Measurements from ENCODE around the gene CTNNA3. TPM values are rescaled to one million over a fixed set of nuclear protein-coding genes. Genes with fewer than 3 reads are reported as not detected.
"Not testable (repeated sequence)": the region's sequence is repeated elsewhere in the genome, so short reads cannot be mapped to it uniquely, and the experiment has no call there.

Gene CTNNA3
- total and polyA plus RNA-seq, 2 donors (not counting 3 experiments of a cell fraction or from before 2014, with no cell fraction given) = not detected

DNA sequence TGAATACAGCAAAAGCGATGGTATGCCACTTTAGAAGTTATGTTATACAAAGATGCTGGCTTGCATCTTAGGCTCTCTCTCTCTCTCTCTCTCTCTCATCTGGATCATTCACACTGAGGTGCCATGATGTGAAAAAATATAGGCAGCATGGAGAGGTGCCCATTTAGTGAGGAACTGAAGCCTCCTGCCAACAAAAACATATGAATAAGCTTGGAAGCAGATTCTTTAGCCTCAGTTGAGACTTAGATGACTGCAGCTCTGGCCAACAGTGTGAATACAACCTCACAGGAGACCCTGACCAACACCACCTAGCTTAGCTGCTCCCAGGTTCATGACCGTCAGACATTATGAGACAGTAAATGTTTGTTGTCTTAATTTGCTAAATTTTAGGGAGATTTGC lies 1330.3 kb downstream of the CTNNA3 start:
- Histone ChIP-seq H3K27me3 (ENCODE audit: control insufficient read depth in 2 of 2, insufficient read depth in 2 of 2, low read length in 2 of 2) (no peaks in the 10 kb centered on the region), H3K9me1 (replicated peaks; ENCODE audit: control insufficient read depth, extremely low read depth, insufficient read depth, low read length) (no peaks in the 10 kb centered on the region), H3K79me2 (ENCODE audit: control insufficient read depth, insufficient read depth, low read length) (no peaks in the 10 kb centered on the region), H4K20me1 (replicated peaks; ENCODE audit: control insufficient read depth, extremely low read depth, insufficient read depth, low read length) (no peaks in the 10 kb centered on the region), H3K36me3 (ENCODE audit: control insufficient read depth in 2 of 2, extremely low read depth in 1 of 2, insufficient read depth in 2 of 2, low read length in 2 of 2) (no peaks in the 10 kb centered on the region), H3K9me3 (replicated peaks; ENCODE audit: control insufficient read depth, insufficient read depth, low read length) (no peaks in the 10 kb centered on the region), H3K27ac (ENCODE audit: insufficient read depth, low read depth, low read length) (no peak overlapping the region), H3K4me2 (ENCODE audit: insufficient read depth, low read length) (no peak overlapping the region), H3K9ac (replicated peaks; ENCODE audit: extremely low read depth, insufficient read depth, low read length) (no peak overlapping the region), H3K4me1 (ENCODE audit: control insufficient read depth, extremely low read depth, insufficient read depth, low read length) (no peaks in the 10 kb centered on the region), H2AFZ (ENCODE audit: low read depth, low read length) (no peak overlapping the region), H3K4me3 (replicated peaks in 1 of 3; ENCODE audit: insufficient read depth in 1 of 3, low read depth in 1 of 3, low read length in 3 of 3) (no peak overlapping the region)
- FAIRE-seq (no peak), DNase-seq (ENCODE audit: low read depth, low spot score) (no peak)
- dilution Hi-C loops (cut with MboI; ENCODE audit: extremely low pct_ligation_motif_present, low sequenced_read_pairs) = no loop called here
- POLR2A ChIA-PET = no interaction called here
- TF ChIP-seq, protein P1, sequence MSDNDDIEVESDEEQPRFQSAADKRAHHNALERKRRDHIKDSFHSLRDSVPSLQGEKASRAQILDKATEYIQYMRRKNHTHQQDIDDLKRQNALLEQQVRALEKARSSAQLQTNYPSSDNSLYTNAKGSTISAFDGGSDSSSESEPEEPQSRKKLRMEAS (IDR thresholded peaks at IDR 0.05; ENCODE audit: insufficient read depth, insufficient read length) = no peak
- TF ChIP-seq POLR2AphosphoS5 (IDR thresholded peaks at IDR 0.05; ENCODE audit: insufficient read depth, low read depth, low read length) = no peak
- TF ChIP-seq EZH2 (IDR thresholded peaks at IDR 0.05; ENCODE audit: borderline replicate concordance, low read depth, low read length, severe bottlenecking) = no peak
- CTCF ChIA-PET = no interaction called here
- intact Hi-C loops (cut with micrococcal nuclease) = no loop called here
- no TSS peak for BruUV-seq (replicated peaks)

DNA sequence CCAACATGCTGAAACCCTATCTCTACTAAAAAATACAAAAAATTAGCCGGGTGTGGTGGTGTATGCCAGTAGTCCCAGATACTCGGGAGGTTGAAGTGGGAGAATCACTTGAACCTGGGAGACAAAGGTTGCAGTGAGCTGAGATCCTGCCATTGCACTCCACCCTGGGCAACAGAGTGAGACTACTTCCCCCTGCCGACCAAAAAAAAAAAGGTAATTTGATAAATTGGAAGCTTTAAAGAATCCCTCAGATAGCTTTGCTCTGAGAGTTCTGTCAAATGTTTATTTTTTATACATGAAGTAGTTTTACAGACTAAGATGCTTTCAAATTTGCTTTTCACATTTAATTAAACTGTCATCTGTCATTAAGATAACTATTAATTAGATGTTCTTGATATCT lies 1333.5 kb downstream of the CTNNA3 start:
- POLR2A ChIA-PET = no interaction called here
- CTCF ChIA-PET = no interaction called here
- dilution Hi-C loops (cut with MboI; ENCODE audit: extremely low pct_ligation_motif_present, low sequenced_read_pairs) (no loop called here), intact Hi-C loops (cut with micrococcal nuclease) (no loop called here)
- no peak overlapping the region for H3K9ac ChIP-seq (replicated peaks; ENCODE audit: extremely low read depth, insufficient read depth, low read length)
- no peaks in the 10 kb centered on the region for H3K27me3 ChIP-seq (ENCODE audit: control insufficient read depth in 2 of 2, insufficient read depth in 2 of 2, low read length in 2 of 2)
- no peak overlapping the region for H3K27ac ChIP-seq (ENCODE audit: insufficient read depth, low read depth, low read length)
- no peaks in the 10 kb centered on the region for H4K20me1 ChIP-seq (replicated peaks; ENCODE audit: control insufficient read depth, extremely low read depth, insufficient read depth, low read length)
- no peaks in the 10 kb centered on the region for H3K4me1 ChIP-seq (ENCODE audit: control insufficient read depth, extremely low read depth, insufficient read depth, low read length)
- H3K9me1 ChIP-seq (replicated peaks; ENCODE audit: control insufficient read depth, extremely low read depth, insufficient read depth, low read length) = no peaks in the 10 kb centered on the region
- no peaks in the 10 kb centered on the region for H3K9me3 ChIP-seq (replicated peaks; ENCODE audit: control insufficient read depth, insufficient read depth, low read length)
- DNase-seq (ENCODE audit: low read depth, low spot score) (no peak), FAIRE-seq (no peak)
- no TSS peak for BruUV-seq (replicated peaks)
- H3K79me2 ChIP-seq (ENCODE audit: control insufficient read depth, insufficient read depth, low read length) = no peaks in the 10 kb centered on the region
- no peaks in the 10 kb centered on the region for H3K36me3 ChIP-seq (ENCODE audit: control insufficient read depth in 2 of 2, extremely low read depth in 1 of 2, insufficient read depth in 2 of 2, low read length in 2 of 2)
- no peak for TF ChIP-seq POLR2A (IDR thresholded peaks at IDR 0.05; ENCODE audit: low read depth, low read length)
- no peak for TF ChIP-seq GATA2 (IDR thresholded peaks at IDR 0.05; ENCODE audit: insufficient read depth, insufficient read length, low read depth, low read length)
- TF ChIP-seq POLR2AphosphoS5 (IDR thresholded peaks at IDR 0.05; ENCODE audit: insufficient read depth, low read depth, low read length) = no peak
- TF ChIP-seq FOS (IDR thresholded peaks at IDR 0.05; ENCODE audit: borderline replicate concordance, insufficient read depth, low read length) = no peak
- TF ChIP-seq, protein P2, sequence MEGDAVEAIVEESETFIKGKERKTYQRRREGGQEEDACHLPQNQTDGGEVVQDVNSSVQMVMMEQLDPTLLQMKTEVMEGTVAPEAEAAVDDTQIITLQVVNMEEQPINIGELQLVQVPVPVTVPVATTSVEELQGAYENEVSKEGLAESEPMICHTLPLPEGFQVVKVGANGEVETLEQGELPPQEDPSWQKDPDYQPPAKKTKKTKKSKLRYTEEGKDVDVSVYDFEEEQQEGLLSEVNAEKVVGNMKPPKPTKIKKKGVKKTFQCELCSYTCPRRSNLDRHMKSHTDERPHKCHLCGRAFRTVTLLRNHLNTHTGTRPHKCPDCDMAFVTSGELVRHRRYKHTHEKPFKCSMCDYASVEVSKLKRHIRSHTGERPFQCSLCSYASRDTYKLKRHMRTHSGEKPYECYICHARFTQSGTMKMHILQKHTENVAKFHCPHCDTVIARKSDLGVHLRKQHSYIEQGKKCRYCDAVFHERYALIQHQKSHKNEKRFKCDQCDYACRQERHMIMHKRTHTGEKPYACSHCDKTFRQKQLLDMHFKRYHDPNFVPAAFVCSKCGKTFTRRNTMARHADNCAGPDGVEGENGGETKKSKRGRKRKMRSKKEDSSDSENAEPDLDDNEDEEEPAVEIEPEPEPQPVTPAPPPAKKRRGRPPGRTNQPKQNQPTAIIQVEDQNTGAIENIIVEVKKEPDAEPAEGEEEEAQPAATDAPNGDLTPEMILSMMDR (IDR thresholded peaks at IDR 0.05; ENCODE audit: extremely low read depth in 1 of 2, insufficient read depth in 1 of 2, low read depth in 1 of 2, low read length in 2 of 2) = no peak
- TF ChIP-seq, protein P1 (IDR thresholded peaks at IDR 0.05; ENCODE audit: insufficient read depth, insufficient read length) = no peak
- no peak for TF ChIP-seq EZH2 (IDR thresholded peaks at IDR 0.05; ENCODE audit: borderline replicate concordance, low read depth, low read length, severe bottlenecking)
- TF ChIP-seq JUN (IDR thresholded peaks at IDR 0.05; ENCODE audit: borderline replicate concordance, insufficient read depth, insufficient read length, low read depth) = no peak
- no peak for TF ChIP-seq MYC (IDR thresholded peaks at IDR 0.05; ENCODE audit: low read depth, low read length)
- no peak overlapping the region for H2AFZ ChIP-seq (ENCODE audit: low read depth, low read length)
- no peak overlapping the region for H3K4me3 ChIP-seq (replicated peaks in 1 of 3; ENCODE audit: insufficient read depth in 1 of 3, low read depth in 1 of 3, low read length in 3 of 3)
- H3K4me2 ChIP-seq (ENCODE audit: insufficient read depth, low read length) = no peak overlapping the region

DNA sequence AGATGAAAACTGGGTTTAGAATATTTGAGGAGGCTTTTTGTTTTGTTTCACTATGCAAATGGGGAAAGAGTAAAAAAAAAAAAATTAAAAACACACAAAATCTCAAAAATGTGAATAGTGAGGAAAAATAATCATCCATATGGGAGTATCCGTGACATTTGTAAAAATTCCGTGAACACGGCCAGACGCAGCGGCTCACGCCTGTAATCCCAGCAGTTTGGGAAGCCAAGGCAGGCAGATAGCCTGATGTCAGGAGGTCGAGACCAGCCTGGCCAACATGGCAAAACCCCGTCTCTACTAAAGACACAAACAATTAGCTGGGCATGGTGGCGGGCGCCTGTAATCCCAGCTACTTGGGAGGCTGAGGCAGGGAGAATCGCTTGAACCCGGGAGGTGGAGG lies 1342.2 kb downstream of the CTNNA3 start:
- H3K9me1 ChIP-seq (replicated peaks; ENCODE audit: control insufficient read depth, extremely low read depth, insufficient read depth, low read length); H2AFZ ChIP-seq (ENCODE audit: low read depth, low read length); intact Hi-C loops (cut with micrococcal nuclease); H3K4me2 ChIP-seq (ENCODE audit: insufficient read depth, low read length); H3K36me3 ChIP-seq (ENCODE audit: control insufficient read depth in 2 of 2, extremely low read depth in 1 of 2, insufficient read depth in 2 of 2, low read length in 2 of 2); H3K27me3 ChIP-seq (ENCODE audit: control insufficient read depth in 2 of 2, insufficient read depth in 2 of 2, low read length in 2 of 2); H3K4me1 ChIP-seq (ENCODE audit: control insufficient read depth, extremely low read depth, insufficient read depth, low read length); dilution Hi-C loops (cut with MboI; ENCODE audit: extremely low pct_ligation_motif_present, low sequenced_read_pairs); DNase-seq (ENCODE audit: low read depth, low spot score); H3K9me3 ChIP-seq (replicated peaks; ENCODE audit: control insufficient read depth, insufficient read depth, low read length); CTCF ChIA-PET; POLR2A ChIA-PET; H4K20me1 ChIP-seq (replicated peaks; ENCODE audit: control insufficient read depth, extremely low read depth, insufficient read depth, low read length); H3K27ac ChIP-seq (ENCODE audit: insufficient read depth, low read depth, low read length); H3K4me3 ChIP-seq (replicated peaks in 1 of 3; ENCODE audit: insufficient read depth in 1 of 3, low read depth in 1 of 3, low read length in 3 of 3); FAIRE-seq; H3K79me2 ChIP-seq (ENCODE audit: control insufficient read depth, insufficient read depth, low read length); BruUV-seq (replicated peaks); H3K9ac ChIP-seq (replicated peaks; ENCODE audit: extremely low read depth, insufficient read depth, low read length): not testable (repeated sequence)
